ENCODE measurements around the gene FBXO27. TPM values are rescaled to one million over a fixed set of nuclear protein-coding genes. Genes with fewer than 3 reads are reported as not detected.

The FBXO27 gene
- total RNA-seq, 2 experiments from 2014 or later: 0.71 to 0.90 TPM

GRCh38 chr19:39037194-39037593 is 4.8 kb upstream of the FBXO27 start:
- peaks cover 2% of the 10 kb centered on the region for H3K4me1 Mint-ChIP-seq
- H3K9me3 Mint-ChIP-seq (ENCODE audit: low read depth): no peaks in the 10 kb centered on the region
- peaks cover 11% of the 10 kb centered on the region for H3K27me3 Mint-ChIP-seq
- no peak for ATAC-seq
- CTCF ChIA-PET: interaction anchor here (1.1 kb wide), 1 partner anchor 15 kb away, joined by 6 read pairs; no protein-coding TSS in a partner anchor
- no peak for DNase-seq
- H3K27ac Mint-ChIP-seq: no peak overlapping the region
- no peaks in the 10 kb centered on the region for H3K36me3 Mint-ChIP-seq (ENCODE audit: low read depth)
- no peak overlapping the region for H3K4me3 Mint-ChIP-seq
- intact Hi-C loops (cut with DNase I, micrococcal nuclease): loop anchor here (5.0 to 10.0 kb wide), 2 partner anchors 72 to 75 kb away; no protein-coding TSS in a partner anchor
- POLR2A ChIA-PET: no interaction called here

- POLR2A ChIA-PET: no interaction called here
- CTCF ChIA-PET: no interaction called here
- Mint-ChIP-seq H3K27me3 (peaks cover 11% of the 10 kb centered on the region), H3K4me3 (no peak overlapping the region), H3K27ac (no peak overlapping the region), H3K9me3 (ENCODE audit: low read depth) (no peaks in the 10 kb centered on the region), H3K4me1 (peaks cover 2% of the 10 kb centered on the region), H3K36me3 (ENCODE audit: low read depth) (no peaks in the 10 kb centered on the region)
- intact Hi-C loops (cut with DNase I, micrococcal nuclease): loop anchor here (5.0 to 10.0 kb wide), 2 partner anchors 72 to 74 kb away; no protein-coding TSS in a partner anchor
- no peak for DNase-seq
- no peak for ATAC-seq
Measured at GRCh38 chr19:39036581-39036980, 4.2 kb upstream of the FBXO27 start.

DNA sequence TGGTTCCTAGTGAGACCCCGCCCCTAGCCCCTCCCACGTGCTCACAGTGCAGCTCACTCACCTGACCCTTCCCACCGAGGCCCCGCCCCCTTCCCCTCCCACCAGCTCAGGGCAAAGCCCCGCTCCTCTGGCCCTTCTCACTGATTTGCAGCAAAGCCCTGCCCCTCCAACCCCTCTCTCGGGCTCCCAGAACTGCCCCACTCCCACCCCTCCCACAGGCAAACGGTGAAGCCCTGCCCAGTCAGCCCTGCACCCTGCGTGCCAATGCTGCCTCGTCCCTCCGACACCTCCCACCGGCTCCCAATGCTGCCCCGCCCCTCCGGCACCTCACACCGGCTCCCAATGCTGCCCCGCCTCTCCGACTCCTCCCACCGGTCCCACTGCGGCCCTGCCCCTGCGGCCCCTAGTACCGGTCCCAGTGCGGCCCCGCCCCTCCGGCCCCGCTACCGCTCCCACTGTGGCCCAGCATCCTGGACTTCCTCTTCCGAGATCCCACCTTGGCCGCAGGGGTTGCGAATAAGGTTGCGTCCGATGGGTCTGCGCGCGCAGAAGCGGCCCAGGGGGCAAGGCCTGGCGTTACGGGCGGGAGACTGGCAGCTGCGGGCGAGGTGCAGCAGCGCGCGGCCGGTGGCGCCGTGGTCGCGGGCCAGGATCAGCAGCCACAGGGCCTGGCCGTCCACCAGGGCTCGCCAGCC is 834 bp downstream of the FBXO27 start:
- Mint-ChIP-seq H3K36me3 (ENCODE audit: low read depth) (no peaks in the 10 kb centered on the region), H3K27ac (no peak overlapping the region), H3K27me3 (peaks cover 24% of the 10 kb centered on the region), H3K9me3 (ENCODE audit: low read depth) (peaks cover 2% of the 10 kb centered on the region), H3K4me3 (peak overlapping the region; percentile 58), H3K4me1 (peaks cover 5% of the 10 kb centered on the region)
- ATAC-seq (peak; percentile 97), DNase-seq (peak; percentile 91)
- ChIA-PET POLR2A (no interaction called here), CTCF (interaction anchor here (0.7 to 1.5 kb wide), 2 partner anchors 56 to 79 kb away, joined by 3 to 4 read pairs; partner anchors contain the start of gene FBXO17)
- intact Hi-C loops (cut with DNase I, micrococcal nuclease): loop anchor here (1.0 to 10.0 kb wide), 4 partner anchors 67 to 380 kb away; partner anchors contain the start of genes MRPS12 (in 1 of the 2), SAMD4B (in 1 of the 2) and SARS2 (in 1 of the 2)

DNA sequence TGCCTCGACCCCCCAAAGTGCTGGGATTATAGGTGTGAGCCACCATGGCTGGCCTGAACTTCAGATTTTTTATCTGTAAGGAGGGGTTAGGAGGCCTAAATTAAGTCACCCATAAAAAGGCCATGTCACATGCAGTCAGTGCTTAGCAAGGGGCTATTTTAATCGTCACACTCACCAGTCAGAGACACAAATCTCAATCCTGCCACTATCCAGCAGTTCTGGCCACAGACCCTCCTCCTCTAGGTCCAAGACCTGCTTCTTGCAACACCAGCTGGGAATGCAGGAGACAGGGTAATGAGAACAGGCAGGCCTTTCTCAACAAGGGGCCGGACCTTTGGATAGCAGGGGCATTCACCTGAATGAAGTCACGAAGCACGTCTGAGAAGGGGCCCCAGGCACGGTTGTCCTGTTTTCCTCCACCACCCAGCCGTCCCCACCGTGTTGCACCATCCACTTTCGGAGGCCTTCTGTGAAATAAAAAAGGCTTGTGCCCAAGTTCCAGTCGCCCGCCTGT is 1.4 kb downstream of the FBXO27 start:
- intact Hi-C loops (cut with DNase I, micrococcal nuclease): loop anchor here (1.0 to 10.0 kb wide), 4 partner anchors 66 to 380 kb away; partner anchors contain the start of genes MRPS12 (in 1 of the 2), SAMD4B (in 1 of the 2) and SARS2 (in 1 of the 2)

GRCh38 chr19:39024875-39025641 is 7.3 kb downstream of the FBXO27 start:
- Mint-ChIP-seq H3K27ac (no peak overlapping the region), H3K4me1 (no peaks in the 10 kb centered on the region), H3K36me3 (ENCODE audit: low read depth) (no peaks in the 10 kb centered on the region), H3K27me3 (peaks cover 21% of the 10 kb centered on the region), H3K4me3 (no peak overlapping the region), H3K9me3 (ENCODE audit: low read depth) (peaks cover 2% of the 10 kb centered on the region)
- DNase-seq (no peak), ATAC-seq (no peak)
- ChIA-PET POLR2A (no interaction called here), CTCF (no interaction called here)
- intact Hi-C loops (cut with DNase I, micrococcal nuclease): no loop called here

More for the DNA sequence above, 1.4 kb downstream of the FBXO27 start:
- peak overlapping the region; percentile 58 for H3K4me3 Mint-ChIP-seq
- peaks cover 2% of the 10 kb centered on the region for H3K9me3 Mint-ChIP-seq (ENCODE audit: low read depth)
- ChIA-PET POLR2A (no interaction called here), CTCF (interaction anchor here (1.5 kb wide), 1 partner anchor 55 kb away, joined by 4 read pairs; the partner anchor contains the start of gene FBXO17)
- peaks cover 5% of the 10 kb centered on the region for H3K4me1 Mint-ChIP-seq
- H3K27ac Mint-ChIP-seq: no peak overlapping the region
- H3K36me3 Mint-ChIP-seq (ENCODE audit: low read depth): no peaks in the 10 kb centered on the region
- DNase-seq: no peak
- ATAC-seq: no peak
- peaks cover 28% of the 10 kb centered on the region for H3K27me3 Mint-ChIP-seq

- Mint-ChIP-seq H3K4me1 (no peaks in the 10 kb centered on the region), H3K4me3 (no peak overlapping the region), H3K36me3 (ENCODE audit: low read depth) (no peaks in the 10 kb centered on the region), H3K27ac (no peak overlapping the region), H3K9me3 (ENCODE audit: low read depth) (no peaks in the 10 kb centered on the region), H3K27me3 (peaks cover 19% of the 10 kb centered on the region)
- ChIA-PET CTCF (no interaction called here), POLR2A (no interaction called here)
- DNase-seq (no peak), ATAC-seq (no peak)
- intact Hi-C loops (cut with DNase I, micrococcal nuclease): no loop called here
Measured at GRCh38 chr19:39021063-39021462, 11.3 kb downstream of the FBXO27 start.

DNA sequence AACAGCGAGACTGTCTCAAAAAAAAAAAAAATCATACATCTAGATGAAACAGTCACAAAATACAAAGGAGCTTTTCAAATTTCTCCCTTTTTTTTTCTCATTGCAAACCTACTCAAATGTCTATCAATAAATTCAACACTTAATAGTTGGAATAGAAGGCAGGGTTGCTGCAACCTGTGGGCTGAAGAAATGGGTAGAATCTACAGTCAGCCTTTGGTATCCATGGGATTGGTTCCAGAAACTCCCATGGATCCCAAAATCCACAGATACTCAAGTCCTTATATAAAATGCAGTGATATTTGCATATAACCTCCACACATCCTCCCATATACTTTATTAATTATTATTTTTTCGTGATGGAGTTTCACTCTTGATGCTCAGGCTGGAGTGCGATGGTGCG is 14.7 kb downstream of the FBXO27 start:
- ChIA-PET POLR2A (no interaction called here), CTCF (interaction anchor here (0.6 to 1.0 kb wide), 2 partner anchors 28 to 1333 kb away, joined by 3 to 4 read pairs; no protein-coding TSS in a partner anchor)
- ATAC-seq: no peak
- no peak overlapping the region for H3K27ac Mint-ChIP-seq
- no peaks in the 10 kb centered on the region for H3K36me3 Mint-ChIP-seq (ENCODE audit: low read depth)
- intact Hi-C loops (cut with DNase I, micrococcal nuclease): no loop called here
- H3K4me3 Mint-ChIP-seq: no peak overlapping the region
- no peaks in the 10 kb centered on the region for H3K4me1 Mint-ChIP-seq
- no peaks in the 10 kb centered on the region for H3K9me3 Mint-ChIP-seq (ENCODE audit: low read depth)
- H3K27me3 Mint-ChIP-seq: peaks cover 24% of the 10 kb centered on the region
- DNase-seq: no peak

DNA sequence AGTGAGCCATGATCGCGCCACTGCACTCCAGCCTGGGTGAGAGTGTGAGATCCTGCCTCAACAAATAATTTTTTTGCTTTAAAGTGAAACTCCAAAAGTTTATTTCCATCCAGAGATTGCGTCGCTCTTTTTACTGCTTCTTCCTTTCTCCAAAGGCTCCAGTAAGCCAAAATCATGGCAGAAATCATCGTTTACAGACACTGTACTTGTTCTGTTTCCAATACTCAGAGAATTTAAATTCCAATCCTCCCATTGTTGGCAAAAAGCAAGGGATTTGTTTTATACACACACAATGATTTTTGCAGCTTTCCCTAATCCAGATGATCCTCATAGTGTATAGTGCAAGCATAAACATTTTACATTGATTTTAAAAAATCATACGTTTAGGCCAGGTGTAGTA is 15.3 kb downstream of the FBXO27 start:
- CTCF ChIA-PET: interaction anchor here (0.6 kb wide), 1 partner anchor 17 kb away, joined by 3 read pairs; no protein-coding TSS in a partner anchor
- H3K27me3 Mint-ChIP-seq: peaks cover 24% of the 10 kb centered on the region

GRCh38 chr19:39014037-39014436 is 18.3 kb downstream of the FBXO27 start:
- CTCF ChIA-PET: no interaction called here
- H3K27me3 Mint-ChIP-seq: peaks cover 20% of the 10 kb centered on the region
- ATAC-seq (no peak), DNase-seq (no peak)
- no peak overlapping the region for H3K27ac Mint-ChIP-seq
- H3K4me3 Mint-ChIP-seq: no peak overlapping the region
- intact Hi-C loops (cut with DNase I, micrococcal nuclease): no loop called here
- H3K4me1 Mint-ChIP-seq: no peaks in the 10 kb centered on the region
- H3K9me3 Mint-ChIP-seq (ENCODE audit: low read depth): no peaks in the 10 kb centered on the region
- POLR2A ChIA-PET: no interaction called here
- no peaks in the 10 kb centered on the region for H3K36me3 Mint-ChIP-seq (ENCODE audit: low read depth)

More for the DNA sequence above, 15.3 kb downstream of the FBXO27 start:
- Mint-ChIP-seq H3K9me3 (ENCODE audit: low read depth) (no peaks in the 10 kb centered on the region), H3K36me3 (ENCODE audit: low read depth) (no peaks in the 10 kb centered on the region), H3K4me3 (no peak overlapping the region), H3K4me1 (no peaks in the 10 kb centered on the region), H3K27ac (no peak overlapping the region)
- POLR2A ChIA-PET: no interaction called here
- DNase-seq: no peak
- intact Hi-C loops (cut with DNase I, micrococcal nuclease): no loop called here
- no peak for ATAC-seq

DNA sequence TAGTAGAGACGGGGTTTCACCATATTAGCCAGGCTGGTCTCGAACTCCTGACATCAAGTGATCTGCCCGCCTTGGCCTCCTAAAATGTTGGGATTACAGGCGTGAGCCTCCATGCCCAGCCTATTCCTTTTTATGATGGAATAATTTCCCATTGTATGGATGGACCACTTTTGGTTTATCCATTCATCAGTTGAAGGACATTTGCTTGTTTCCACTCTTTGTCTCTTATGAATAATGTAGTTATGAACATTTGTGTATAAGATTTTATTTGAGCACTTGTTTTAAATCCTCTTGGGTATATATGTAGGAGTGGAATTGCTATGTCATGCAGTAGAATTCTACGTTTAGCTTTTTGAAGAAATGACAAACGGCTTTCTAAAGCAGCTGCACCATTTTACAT is 23.3 kb downstream of the FBXO27 start:
- intact Hi-C loops (cut with DNase I, micrococcal nuclease): no loop called here
- no peak for DNase-seq
- ChIA-PET POLR2A (no interaction called here), CTCF (interaction anchor here (0.8 kb wide), 1 partner anchor 79 kb away, joined by 3 read pairs; the partner anchor contains the start of genes MRPS12 and SARS2)
- Mint-ChIP-seq H3K4me1 (peaks cover 2% of the 10 kb centered on the region), H3K27me3 (peaks cover 14% of the 10 kb centered on the region), H3K27ac (no peak overlapping the region), H3K36me3 (ENCODE audit: low read depth) (no peaks in the 10 kb centered on the region), H3K4me3 (no peak overlapping the region), H3K9me3 (ENCODE audit: low read depth) (no peaks in the 10 kb centered on the region)
- no peak for ATAC-seq

GRCh38 chr19:39008137-39008536 is 24.2 kb downstream of the FBXO27 start:
- H3K36me3 Mint-ChIP-seq (ENCODE audit: low read depth): no peaks in the 10 kb centered on the region
- CTCF ChIA-PET: no interaction called here
- peaks cover 14% of the 10 kb centered on the region for H3K27me3 Mint-ChIP-seq
- no peaks in the 10 kb centered on the region for H3K9me3 Mint-ChIP-seq (ENCODE audit: low read depth)
- H3K4me1 Mint-ChIP-seq: peaks cover 2% of the 10 kb centered on the region
- POLR2A ChIA-PET: no interaction called here
- no peak overlapping the region for H3K27ac Mint-ChIP-seq
- intact Hi-C loops (cut with DNase I, micrococcal nuclease): no loop called here
- DNase-seq (no peak), ATAC-seq (no peak)
- H3K4me3 Mint-ChIP-seq: no peak overlapping the region
